ENCODE data around the gene HINT3. TPM values are rescaled to one million over a fixed set of nuclear protein-coding genes. Genes with fewer than 3 reads are reported as not detected.

Gene HINT3
- total and polyA plus RNA-seq, 2 of the 13 experiments (the other 11 are each of a cell fraction or from before 2014, with no cell fraction given): 3.1 to 22.8 TPM

- TF ChIP-seq TFDP1 (CRISPR knock-in tag; IDR thresholded peaks at IDR 0.05; ENCODE audit: borderline replicate concordance): peak; percentile 48; the same call in 1 of the 2 replicates
- peak; percentile 72; the same call in 1 of the 2 replicates for TF ChIP-seq HMG20B (CRISPR knock-in tag; conservative IDR thresholded peaks at IDR 0.05)
- TF ChIP-seq KDM5A (IDR thresholded peaks at IDR 0.05; ENCODE audit: borderline replicate concordance, low read length): no peak
- no peak for TF ChIP-seq ZNF3 (CRISPR knock-in tag; IDR thresholded peaks at IDR 0.05)
- TF ChIP-seq TEAD3 (CRISPR knock-in tag; optimal IDR thresholded peaks at IDR 0.05; ENCODE audit: borderline replicate concordance): peak; percentile 85
- peak; percentile 90 for TF ChIP-seq BCL6 (CRISPR knock-in tag; IDR thresholded peaks at IDR 0.05)
- peak; percentile 35 for TF ChIP-seq SKI (IDR thresholded peaks at IDR 0.05; ENCODE audit: partially characterized antibody)
- peak; percentile 56; the same call in 1 of the 2 replicates for TF ChIP-seq DMAP1 (CRISPR knock-in tag; IDR thresholded peaks at IDR 0.05)
- peak; percentile 58; the same call in 1 of the 2 replicates for TF ChIP-seq TRIM24 (CRISPR knock-in tag; IDR thresholded peaks at IDR 0.05)
- no peak for TF ChIP-seq RBAK (CRISPR knock-in tag; IDR thresholded peaks at IDR 0.05)
- TF ChIP-seq ATF3 (CRISPR knock-in tag; IDR thresholded peaks at IDR 0.05): no peak
- peak; percentile 57; the same call in 1 of the 2 replicates for TF ChIP-seq ZNF362 (CRISPR knock-in tag; IDR thresholded peaks at IDR 0.05; ENCODE audit: borderline replicate concordance)
- no peak for TF ChIP-seq ZBTB2 (CRISPR knock-in tag; IDR thresholded peaks at IDR 0.05; ENCODE audit: low read depth)
- TF ChIP-seq ZFP1 (CRISPR knock-in tag; IDR thresholded peaks at IDR 0.05): peak; percentile 84
- peak; percentile 72; the same call in 1 of the 2 replicates for TF ChIP-seq KDM4B (CRISPR knock-in tag; IDR thresholded peaks at IDR 0.05)
- TF ChIP-seq ZNF570 (CRISPR knock-in tag; IDR thresholded peaks at IDR 0.05; ENCODE audit: borderline replicate concordance): no peak
- TF ChIP-seq ZBTB43 (CRISPR knock-in tag; conservative IDR thresholded peaks at IDR 0.05): peak; percentile 26
- TF ChIP-seq PHF5A (CRISPR knock-in tag; IDR thresholded peaks at IDR 0.05; ENCODE audit: low read depth, unreplicated experiment): peak; percentile 70
- no peak for TF ChIP-seq FOXA1 (IDR thresholded peaks at IDR 0.05)
- peak; percentile 67 for TF ChIP-seq FOXA1 (CRISPR knock-in tag; IDR thresholded peaks at IDR 0.05)
- TF ChIP-seq PITX1 (CRISPR knock-in tag; IDR thresholded peaks at IDR 0.05): peak; percentile 78; the same call in 1 of the 2 replicates
- TF ChIP-seq TAF15 (IDR thresholded peaks at IDR 0.05; ENCODE audit: low read depth, low read length, poor library complexity, severe bottlenecking): no peak
- no peak for TF ChIP-seq SALL2 (CRISPR knock-in tag; IDR thresholded peaks at IDR 0.05)
- peak; percentile 92 for TF ChIP-seq GATAD2A (CRISPR knock-in tag; IDR thresholded peaks at IDR 0.05)
- TF ChIP-seq MTA1 (CRISPR knock-in tag; IDR thresholded peaks at IDR 0.05; ENCODE audit: borderline replicate concordance): no peak
- no peak for TF ChIP-seq RBM22 (optimal IDR thresholded peaks at IDR 0.05; ENCODE audit: low read length)
- no peak for TF ChIP-seq ZNF800 (CRISPR knock-in tag; IDR thresholded peaks at IDR 0.05)
These were observed 12.1 kb upstream of the HINT3 start (continued) for GRCh38 chr6:125944434-125944816.
